DOHH2 (cell line): ENCODE measurements around the gene AZI2.

Experiments used
- H3F3A ChIP-seq: fragments of 200-600 bp; sonication (generic), shearing (Covaris generic); 2 replicates; pipeline ENCODE4 v1.6.0; 2016; ENCODE audit warnings: antibody characterized with exemption, mild to moderate bottlenecking; ENCODE audit not compliant: control insufficient read depth, insufficient read depth
- H3K27ac ChIP-seq: fragments of 200-600 bp; sonication (generic); 2 replicates; pipeline ENCODE4 v1.5.1; 2014; ENCODE audit warnings: low read depth, mild to moderate bottlenecking, low read length, moderate library complexity
- H3K27me3 ChIP-seq: fragments of 200-600 bp; sonication (generic); 2 replicates; pipeline ENCODE4 v1.6.1; 2014; ENCODE audit warnings: mild to moderate bottlenecking, low read length, mixed read lengths; ENCODE audit not compliant: control insufficient read depth
- H3K36me3 ChIP-seq: fragments of 200-600 bp; sonication (generic); 2 replicates; pipeline ENCODE4 v1.6.1; 2014; ENCODE audit warnings: mild to moderate bottlenecking, low read length, moderate library complexity, mixed read lengths; ENCODE audit not compliant: control insufficient read depth
- H3K4me1 ChIP-seq: fragments of 200-600 bp; sonication (generic); 2 replicates; pipeline ENCODE4 v1.6.1; 2014; ENCODE audit warnings: mild to moderate bottlenecking, low read length, mixed read lengths; ENCODE audit not compliant: control insufficient read depth
- H3K4me2 ChIP-seq: fragments of 200-600 bp; sonication (generic); 2 replicates; pipeline ENCODE4 v1.6.0; 2014; ENCODE audit warnings: mild to moderate bottlenecking, low read length, moderate library complexity
- H3K4me3 ChIP-seq: fragments of 200-600 bp; sonication (generic); 2 replicates; pipeline ENCODE4 v1.5.1; 2014; ENCODE audit warnings: mild to moderate bottlenecking, low read length, mixed read lengths
- H3K79me2 ChIP-seq: fragments of 200-600 bp; sonication (generic); 2 replicates; pipeline ENCODE4 v1.6.1; 2014; ENCODE audit warnings: mild to moderate bottlenecking, low read length, mixed read lengths; ENCODE audit not compliant: control insufficient read depth
- H3K9me2 ChIP-seq: fragments of 200-600 bp; sonication (generic); replicated peaks from 2 replicates; pipeline ENCODE4 v1.6.1; 2014; ENCODE audit warnings: mild to moderate bottlenecking, low read length, mixed read lengths; ENCODE audit not compliant: control insufficient read depth
- H3K9me3 ChIP-seq: fragments of 200-600 bp; sonication (generic); 2 replicates; pipeline ENCODE4 v1.6.1; 2014; ENCODE audit warnings: antibody characterized with exemption, low read length, mixed read lengths; ENCODE audit not compliant: control insufficient read depth, insufficient read depth
- H4K20me1 ChIP-seq: fragments of 200-600 bp; sonication (generic); 2 replicates; pipeline ENCODE4 v1.6.0; 2014; ENCODE audit warnings: low read depth, mild to moderate bottlenecking, antibody characterized with exemption, low read length, moderate library complexity; ENCODE audit not compliant: control insufficient read depth, insufficient read depth
- EZH2phosphoT487 ChIP-seq: fragments of 200-600 bp; sonication (generic); IDR thresholded peaks from 2 replicates; pipeline ENCODE4 v1.6.1; 2017; ENCODE audit warnings: borderline replicate concordance, mild to moderate bottlenecking, antibody characterized with exemption, low read length, moderate library complexity, mixed read lengths
- TF ChIP-seq, protein P1 (sequence below): fragments of 200-600 bp; sonication (generic); IDR thresholded peaks from one replicate; pipeline ENCODE4 v1.5.1; 2014; ENCODE audit warnings: antibody characterized with exemption, mild to moderate bottlenecking, low read depth, low read length; ENCODE audit not compliant: poor library complexity, severe bottlenecking

AZI2 gene

DNA sequence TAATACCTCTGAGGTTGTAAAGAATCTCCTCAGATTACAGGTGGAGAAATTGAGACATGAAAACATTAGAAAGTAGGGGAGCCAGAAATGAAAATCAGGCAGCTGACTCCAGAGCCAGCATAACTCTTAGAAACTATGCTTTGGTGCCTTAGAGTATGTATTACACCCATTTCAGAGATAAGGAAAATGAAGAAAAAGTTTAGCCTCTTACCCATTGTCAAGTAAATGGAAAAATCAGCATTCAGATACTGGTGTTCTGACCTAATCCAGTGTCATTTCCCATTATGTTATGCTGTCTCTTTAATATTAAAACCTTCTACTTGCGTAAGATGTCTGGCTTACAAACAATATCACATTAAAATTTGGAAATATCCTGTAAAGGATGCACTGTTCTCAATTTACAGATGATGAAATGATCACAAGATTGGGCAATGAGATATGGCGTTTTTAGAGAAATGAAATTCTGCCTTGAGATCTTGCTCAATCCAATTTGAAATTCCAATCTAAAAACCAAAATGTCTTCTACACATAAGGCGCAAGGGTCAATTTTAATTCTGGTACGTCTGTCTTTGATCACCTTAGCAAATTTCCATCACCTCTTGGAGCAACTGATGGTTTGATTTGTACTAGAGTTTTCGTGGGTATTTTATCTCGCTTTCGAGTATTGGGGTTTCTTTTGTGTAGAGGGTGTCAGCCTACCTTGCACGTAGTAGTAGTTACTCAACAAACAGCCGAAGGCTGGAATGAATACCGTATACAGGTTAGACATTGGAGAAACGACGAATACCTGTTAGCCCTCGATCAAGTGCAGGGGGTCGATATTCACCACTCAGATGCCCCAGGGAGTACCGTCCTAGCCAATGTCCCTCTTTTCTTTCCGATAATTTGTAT lies 1.0 kb downstream of the AZI2 start:
- peaks cover 2% of the 10 kb centered on the region; the same call in 1 of the 2 replicates for H3K36me3 ChIP-seq
- no peaks in the 10 kb centered on the region for H3K9me3 ChIP-seq
- peak overlapping the region; percentile 86 for H3K4me2 ChIP-seq
- H3K9me2 ChIP-seq: no peaks in the 10 kb centered on the region
- H3F3A ChIP-seq: 0 out of 2 replicates have a peak, but pooled peaks cover 2% of the 10 kb centered on the region
- peaks cover 37% of the 10 kb centered on the region for H3K4me1 ChIP-seq
- peak overlapping the region; percentile 96 for H3K4me3 ChIP-seq
- no peaks in the 10 kb centered on the region for H3K27me3 ChIP-seq
- no peaks in the 10 kb centered on the region for H4K20me1 ChIP-seq
- peaks cover 55% of the 10 kb centered on the region for H3K79me2 ChIP-seq
- TF ChIP-seq EZH2phosphoT487: no peak
- TF ChIP-seq, protein P1, sequence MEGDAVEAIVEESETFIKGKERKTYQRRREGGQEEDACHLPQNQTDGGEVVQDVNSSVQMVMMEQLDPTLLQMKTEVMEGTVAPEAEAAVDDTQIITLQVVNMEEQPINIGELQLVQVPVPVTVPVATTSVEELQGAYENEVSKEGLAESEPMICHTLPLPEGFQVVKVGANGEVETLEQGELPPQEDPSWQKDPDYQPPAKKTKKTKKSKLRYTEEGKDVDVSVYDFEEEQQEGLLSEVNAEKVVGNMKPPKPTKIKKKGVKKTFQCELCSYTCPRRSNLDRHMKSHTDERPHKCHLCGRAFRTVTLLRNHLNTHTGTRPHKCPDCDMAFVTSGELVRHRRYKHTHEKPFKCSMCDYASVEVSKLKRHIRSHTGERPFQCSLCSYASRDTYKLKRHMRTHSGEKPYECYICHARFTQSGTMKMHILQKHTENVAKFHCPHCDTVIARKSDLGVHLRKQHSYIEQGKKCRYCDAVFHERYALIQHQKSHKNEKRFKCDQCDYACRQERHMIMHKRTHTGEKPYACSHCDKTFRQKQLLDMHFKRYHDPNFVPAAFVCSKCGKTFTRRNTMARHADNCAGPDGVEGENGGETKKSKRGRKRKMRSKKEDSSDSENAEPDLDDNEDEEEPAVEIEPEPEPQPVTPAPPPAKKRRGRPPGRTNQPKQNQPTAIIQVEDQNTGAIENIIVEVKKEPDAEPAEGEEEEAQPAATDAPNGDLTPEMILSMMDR: no peak
- H3K27ac ChIP-seq: no peak overlapping the region

- H3K4me3 ChIP-seq: no peak overlapping the region
- 0 out of 2 replicates have a peak, but pooled peaks cover 2% of the 10 kb centered on the region for H3F3A ChIP-seq
- H4K20me1 ChIP-seq: no peaks in the 10 kb centered on the region
- no peaks in the 10 kb centered on the region for H3K9me2 ChIP-seq
- peaks cover 63% of the 10 kb centered on the region for H3K79me2 ChIP-seq
- TF ChIP-seq, protein P1: no peak
- no peak for TF ChIP-seq EZH2phosphoT487
- H3K9me3 ChIP-seq: no peaks in the 10 kb centered on the region
- H3K27ac ChIP-seq: no peak overlapping the region
- H3K27me3 ChIP-seq: no peaks in the 10 kb centered on the region
- H3K36me3 ChIP-seq: peaks cover 2% of the 10 kb centered on the region; the same call in 1 of the 2 replicates
- 0 out of 2 replicates have a peak overlapping the region, but pooled peaks have one; percentile 15 for H3K4me2 ChIP-seq
- H3K4me1 ChIP-seq: peaks cover 37% of the 10 kb centered on the region
These were observed 2.9 kb downstream of the AZI2 start for GRCh38 chr3:28345690-28346089.

DNA sequence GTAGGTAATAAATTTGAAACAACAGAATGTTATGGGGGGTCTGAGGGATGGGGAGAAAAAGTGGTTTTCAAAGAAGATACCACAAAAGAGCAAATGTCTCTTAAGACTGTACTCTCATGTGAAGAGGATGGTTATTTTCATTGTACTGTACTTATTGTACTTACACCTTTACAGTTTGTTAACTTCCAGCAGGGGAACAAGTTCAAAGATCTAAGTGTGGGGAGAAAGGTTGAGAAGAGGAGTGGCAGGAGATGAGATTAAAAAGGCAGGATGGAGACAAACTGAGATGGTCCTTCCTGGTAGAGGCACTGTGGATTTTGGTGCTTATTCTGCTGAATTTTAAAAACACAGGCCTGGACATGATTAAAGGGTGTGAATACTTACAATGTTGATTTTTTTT lies 5.5 kb downstream of the AZI2 start:
- H3K36me3 ChIP-seq: peaks cover 6% of the 10 kb centered on the region
- H4K20me1 ChIP-seq: no peaks in the 10 kb centered on the region
- H3K27ac ChIP-seq: no peak overlapping the region
- no peak overlapping the region for H3K4me2 ChIP-seq
- H3K27me3 ChIP-seq: no peaks in the 10 kb centered on the region
- no peak overlapping the region for H3K4me3 ChIP-seq
- H3K9me3 ChIP-seq: no peaks in the 10 kb centered on the region
- H3F3A ChIP-seq: 0 out of 2 replicates have a peak, but pooled peaks cover 2% of the 10 kb centered on the region
- no peaks in the 10 kb centered on the region for H3K9me2 ChIP-seq
- H3K79me2 ChIP-seq: peaks cover 46% of the 10 kb centered on the region
- TF ChIP-seq, protein P1: no peak
- no peak for TF ChIP-seq EZH2phosphoT487
- H3K4me1 ChIP-seq: peaks cover 26% of the 10 kb centered on the region
